Retina (tissue), 1 donor: ENCODE data around the gene SCMH1.
"Not testable (repeated sequence)": the region's sequence is repeated elsewhere in the genome, so short reads cannot be mapped to it uniquely, and the experiment has no call there.

ENCODE experiments used
- DNase-seq: peaks from one replicate; pipeline ENCODE4 v3.0.0-alpha.2; 2016

The SCMH1 gene

GRCh38 chr1:41241749-41242341 is at the start of gene SCMH1:
Gene SCMH1, minus strand, starts transcription at chr1:41242306. Its CDS starts 56,173 bp downstream, at chr1:41186133.
- DNase-seq: peak; percentile 76

DNA sequence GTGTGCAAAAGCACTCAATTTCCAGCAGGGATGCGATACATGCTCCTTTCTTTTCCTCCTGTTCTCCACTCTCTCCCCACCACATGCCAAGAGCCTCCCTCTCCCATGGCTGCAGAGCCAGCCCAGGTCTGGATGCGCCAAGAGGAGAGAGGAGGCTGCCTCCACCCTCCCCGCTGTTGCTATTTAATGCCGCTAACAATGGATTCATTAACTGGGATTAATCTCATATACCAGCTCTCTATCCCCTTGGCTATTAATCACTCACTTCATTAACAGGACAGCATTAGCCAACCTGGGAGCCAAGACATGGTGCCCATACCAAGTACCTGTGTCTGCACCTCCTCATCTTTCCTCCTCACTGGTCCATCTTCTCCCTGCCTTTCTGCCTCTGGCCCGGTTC is 49.1 kb upstream of the SCMH1 start:
- DNase-seq: peak; percentile 18

DNA sequence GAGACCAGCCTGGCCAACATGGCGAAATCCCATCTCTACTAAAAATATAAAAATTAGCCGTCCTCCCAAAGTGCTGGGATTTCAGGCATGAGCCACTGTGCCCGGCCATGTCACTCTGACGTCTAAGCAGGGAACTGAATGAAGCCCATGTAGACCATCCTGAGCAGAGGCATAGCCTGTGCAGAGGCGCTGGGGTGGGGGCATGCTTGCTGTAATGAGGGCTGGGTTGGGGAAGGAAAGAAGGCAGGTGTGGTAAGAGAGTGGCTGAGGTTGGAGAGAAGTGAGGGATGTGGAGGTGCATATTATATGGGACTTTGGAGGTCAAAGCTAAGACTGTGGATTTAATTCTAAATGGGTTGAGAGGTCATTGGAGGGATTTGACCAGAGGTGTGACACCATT is 47.1 kb upstream of the SCMH1 start:
- DNase-seq: no peak

- DNase-seq: peak; percentile 22
Measured at GRCh38 chr1:41286992-41287391, 44.9 kb upstream of the SCMH1 start.

- peak; percentile 68 for DNase-seq
Measured at GRCh38 chr1:41286486-41286885, 44.4 kb upstream of the SCMH1 start.

DNA sequence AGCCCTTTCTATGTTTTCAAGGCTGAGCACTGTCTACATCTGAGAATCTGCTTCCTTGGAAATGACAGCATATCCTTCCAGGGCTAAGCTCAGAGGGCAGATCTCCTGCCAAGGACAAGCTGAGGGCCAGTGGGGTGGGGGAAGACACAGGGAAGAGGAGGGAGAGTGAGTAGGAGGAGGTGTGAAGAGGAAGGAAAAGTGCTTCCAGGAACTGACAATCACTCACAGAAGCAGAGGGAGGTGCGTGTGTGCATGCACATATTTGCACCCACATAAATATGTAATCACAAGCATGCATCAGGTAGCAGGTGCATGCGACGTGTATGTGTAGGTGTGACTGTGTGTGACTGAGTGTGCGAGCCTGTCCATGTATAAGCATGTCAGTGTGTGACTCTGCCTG is 43.7 kb upstream of the SCMH1 start:
- no peak for DNase-seq

- no peak for DNase-seq
Measured at GRCh38 chr1:41284121-41284520, 42.0 kb upstream of the SCMH1 start.

DNA sequence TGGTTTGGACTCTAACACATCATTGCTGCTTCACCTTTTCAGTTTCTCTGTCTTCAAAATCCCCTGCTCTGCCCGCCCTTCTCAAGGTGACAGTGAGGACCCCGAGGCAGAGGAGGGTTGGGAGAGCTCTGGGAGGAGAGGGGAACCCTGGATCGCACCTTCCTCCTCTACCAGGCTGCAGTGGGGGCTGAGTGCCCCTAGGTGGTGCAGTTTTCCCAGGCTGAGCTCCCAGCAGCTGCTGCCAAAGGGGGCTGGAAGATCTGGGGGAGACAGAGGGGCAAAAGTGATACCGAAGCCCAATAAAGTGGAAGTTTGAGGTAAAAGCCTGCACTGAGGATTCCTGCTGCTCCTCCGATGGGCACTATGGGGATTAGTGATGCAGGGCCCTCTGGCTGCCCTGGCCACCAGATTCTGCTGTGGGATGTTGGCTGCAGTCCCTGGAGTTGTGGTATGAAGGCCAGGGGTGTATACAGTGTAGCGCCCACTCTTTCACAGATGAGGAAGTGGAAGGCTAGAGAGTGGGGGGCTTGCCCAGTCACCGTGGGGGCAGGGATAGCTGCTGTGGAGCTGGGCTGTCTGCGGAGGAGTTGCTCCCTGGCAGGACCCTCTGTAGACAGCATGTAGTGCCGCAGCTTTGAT is 40.7 kb upstream of the SCMH1 start:
- DNase-seq: peak; percentile 77

DNA sequence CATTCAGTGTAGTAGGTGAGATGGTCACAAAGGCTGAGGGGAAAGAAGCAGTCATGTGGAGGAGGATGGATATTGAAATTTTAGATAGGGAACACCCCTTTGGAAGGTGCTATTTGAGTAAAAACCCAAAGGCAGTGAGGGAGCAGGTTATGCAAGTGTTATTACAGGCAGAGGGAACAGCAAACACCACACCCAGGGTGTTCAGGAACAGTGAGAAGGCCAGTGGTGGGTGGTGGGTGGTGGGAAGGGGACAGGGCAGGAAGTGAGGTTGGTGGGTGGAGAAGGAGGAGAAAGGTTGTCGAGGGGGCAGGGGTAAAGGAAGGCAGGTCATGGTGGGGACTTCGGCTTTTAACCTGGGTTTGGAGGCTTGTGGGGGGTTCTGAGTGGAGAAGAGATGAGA is 39.2 kb upstream of the SCMH1 start:
- no peak for DNase-seq

GRCh38 chr1:41280202-41281032 is 38.3 kb upstream of the SCMH1 start:
- DNase-seq: no peak

GRCh38 chr1:41278076-41278475 is 36.0 kb upstream of the SCMH1 start:
- DNase-seq: no peak

DNA sequence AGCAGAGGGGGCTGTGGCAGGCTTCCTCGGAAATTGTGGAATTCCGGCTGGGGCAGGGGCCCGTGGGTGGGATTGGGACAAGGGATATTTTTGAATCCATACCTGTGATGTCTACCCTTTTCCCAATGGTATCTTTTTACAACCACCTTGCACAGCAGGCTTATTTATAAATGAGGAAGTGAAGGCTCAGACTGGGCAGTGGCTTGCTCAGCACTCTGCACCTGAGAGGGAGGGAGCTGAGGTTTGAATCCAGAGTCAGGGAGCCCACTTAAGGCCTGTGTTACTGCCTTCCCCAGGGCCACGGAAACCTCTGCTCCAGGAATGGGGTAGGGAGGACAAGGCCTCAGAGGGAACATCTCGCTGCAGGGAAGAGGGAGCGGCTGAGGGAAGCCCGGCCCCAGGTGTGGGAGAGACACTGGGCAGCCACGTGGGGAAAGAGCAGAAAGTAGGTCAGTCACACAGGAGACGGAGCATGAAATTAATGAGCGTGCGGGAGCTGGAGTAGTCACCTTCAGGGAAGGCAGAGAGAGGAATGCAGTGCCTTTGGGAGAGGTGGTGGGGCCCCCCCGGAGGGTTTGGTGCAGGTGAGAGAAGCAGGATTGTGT is 35.4 kb upstream of the SCMH1 start:
- DNase-seq: peak; percentile 69

- no peak for DNase-seq
Measured at GRCh38 chr1:41275831-41276230, 33.7 kb upstream of the SCMH1 start.

GRCh38 chr1:41274752-41275545 is 32.8 kb upstream of the SCMH1 start:
- DNase-seq: no peak

- DNase-seq: no peak
Measured at GRCh38 chr1:41272601-41273000, 30.5 kb upstream of the SCMH1 start.

GRCh38 chr1:41268154-41268770 is 26.2 kb upstream of the SCMH1 start:
- DNase-seq: peak; percentile 89

- no peak for DNase-seq
Measured at GRCh38 chr1:41261926-41262618, 20.0 kb upstream of the SCMH1 start.

DNA sequence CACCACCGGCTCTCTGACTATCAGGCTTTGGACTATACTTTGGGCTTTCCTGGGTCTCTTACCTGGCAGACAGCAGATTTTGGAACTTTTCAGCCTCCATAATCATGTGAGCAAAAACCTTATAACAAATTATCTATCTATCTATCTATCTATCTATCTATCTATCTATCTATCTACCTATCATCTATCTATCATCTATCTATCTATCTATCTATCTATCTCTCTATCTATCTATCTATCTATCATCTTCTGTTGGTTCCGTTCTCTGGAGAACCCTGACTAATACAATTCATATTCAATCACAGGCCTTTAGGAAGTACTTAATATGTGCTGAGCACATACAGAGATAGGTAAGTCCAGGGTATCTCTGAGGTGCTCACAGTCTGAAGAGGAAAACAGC is 18.7 kb upstream of the SCMH1 start:
- no peak for DNase-seq

GRCh38 chr1:41259221-41259620 is 17.1 kb upstream of the SCMH1 start:
- DNase-seq: no peak

DNA sequence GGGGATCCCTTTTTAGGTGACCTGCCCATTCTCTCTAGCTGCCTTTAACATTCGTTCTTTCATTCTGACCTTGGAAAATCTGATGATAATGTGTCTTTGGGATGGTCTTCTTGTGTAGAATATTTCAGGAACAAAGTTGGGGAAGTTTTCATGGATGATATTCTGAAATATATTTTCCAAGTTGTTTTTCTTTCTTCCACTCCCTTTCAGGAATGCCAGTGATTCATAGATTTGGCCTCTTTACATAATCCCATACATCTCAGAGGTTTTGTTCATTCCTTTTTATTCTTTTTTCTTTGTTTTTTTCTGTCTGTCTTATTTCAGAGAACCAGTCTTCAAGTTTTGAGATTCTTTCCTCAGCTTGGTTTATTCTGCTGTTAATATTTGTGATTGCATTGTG is 13.9 kb upstream of the SCMH1 start:
- no peak for DNase-seq

DNA sequence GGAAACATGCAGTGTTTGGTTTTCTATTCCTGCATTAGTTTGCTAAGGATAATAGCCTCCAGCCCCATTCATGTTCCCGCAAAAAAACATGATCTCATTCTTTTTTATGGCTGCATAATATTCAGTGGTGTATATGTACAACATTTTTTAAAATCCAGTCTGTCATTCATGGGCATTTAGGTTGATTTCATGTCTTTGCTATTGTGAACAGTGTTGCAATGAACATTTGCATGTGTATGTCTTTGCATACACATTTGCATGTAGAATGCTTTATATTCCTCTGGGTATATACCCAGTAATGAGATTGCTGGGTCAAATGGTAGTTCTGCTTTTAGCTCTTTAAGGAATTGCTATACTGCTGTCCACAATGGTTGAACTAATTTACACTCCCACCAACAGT is 9.0 kb upstream of the SCMH1 start:
- DNase-seq: not testable (repeated sequence)

- no peak for DNase-seq
Measured at GRCh38 chr1:41249319-41249718, 7.2 kb upstream of the SCMH1 start.
